A673 (cell line): ENCODE measurements around the gene DLG5. TPM values are rescaled to one million over a fixed set of nuclear protein-coding genes. Genes with fewer than 3 reads are reported as not detected.

Experiments
- BruUV-seq: library from RNA; stranded (reverse); fragments of 400-500 nt; replicated peaks from 2 replicates; lab custom pipeline; 2021; lab: Mats Ljungman, UMichigan
- CTCF ChIA-PET: fragments of 300-600 bp; sonication (Branson Sonifier 250); formaldehyde crosslinking; loops from one replicate; lab custom pipeline; 2022; ENCODE audit warnings: antibody characterized with exemption; lab: Charles Lee
- POLR2A ChIA-PET: fragments of 300-600 bp; sonication (Branson Sonifier 250); formaldehyde crosslinking; loops from one replicate; lab custom pipeline; 2022; ENCODE audit warnings: antibody characterized with exemption; ENCODE audit not compliant: low non-redundant PET; lab: Charles Lee
- DNase-seq: peaks from one replicate; pipeline ENCODE4 v3.0.0-alpha.2; 2015; ENCODE audit warnings: low spot score
- H3K27ac ChIP-seq: fragments of 200-600 bp; sonication (generic); 2 replicates; pipeline ENCODE4 v1.5.1; 2016; ENCODE audit warnings: mixed run types, low read depth, mild to moderate bottlenecking, mixed read lengths, antibody characterized with exemption, low read length; ENCODE audit not compliant: poor library complexity, severe bottlenecking
- H3K27me3 ChIP-seq: fragments of 200-600 bp; sonication (generic); replicated peaks from 2 replicates; pipeline ENCODE4 v1.6.1; 2017; ENCODE audit warnings: mixed run types, low read depth, mild to moderate bottlenecking, mixed read lengths, antibody characterized with exemption, low read length; ENCODE audit not compliant: insufficient read depth, poor library complexity
- H3K36me3 ChIP-seq: fragments of 200-600 bp; sonication (generic); 2 replicates; pipeline ENCODE4 v1.6.1; 2016; ENCODE audit warnings: mixed run types, mild to moderate bottlenecking, mixed read lengths, antibody characterized with exemption, low read length; ENCODE audit not compliant: insufficient read depth, poor library complexity, severe bottlenecking
- H3K4me1 ChIP-seq: fragments of 200-600 bp; sonication (generic); 2 replicates; pipeline ENCODE4 v1.6.1; 2017; ENCODE audit warnings: mixed run types, mild to moderate bottlenecking, mixed read lengths, antibody characterized with exemption, low read length; ENCODE audit not compliant: insufficient read depth, poor library complexity, severe bottlenecking
- H3K4me3 ChIP-seq: fragments of 200-600 bp; sonication (generic); 2 replicates; pipeline ENCODE4 v1.5.1; 2016; ENCODE audit warnings: low read depth, mixed run types, mild to moderate bottlenecking, mixed read lengths, low read length; ENCODE audit not compliant: poor library complexity, severe bottlenecking
- H3K9me3 ChIP-seq: fragments of 200-600 bp; sonication (generic); 2 replicates; pipeline ENCODE4 v1.6.1; 2016; ENCODE audit warnings: mixed run types, low read depth, mild to moderate bottlenecking, mixed read lengths, antibody characterized with exemption, low read length; ENCODE audit not compliant: poor library complexity, severe bottlenecking
- EZH2 ChIP-seq: fragments of 200-600 bp; sonication (generic); IDR thresholded peaks from 2 replicates; pipeline ENCODE4 v1.6.1; 2017; ENCODE audit warnings: borderline replicate concordance, low read depth, mild to moderate bottlenecking, mixed read lengths, antibody characterized with exemption, low read length; ENCODE audit not compliant: poor library complexity, severe bottlenecking
- intact Hi-C: fragments of 100-400 bp; cut with micrococcal nuclease; formaldehyde crosslinking; loops from one replicate; pipeline ENCODE4 v1.10.0; 2022; ENCODE audit not compliant: unreplicated experiment
- total RNA-seq: library from RNA; stranded (reverse); gene quantifications from 2 replicates; pipeline ENCODE4 v1.2.3, GENCODE V29; 2021
- TF ChIP-seq, protein P1 (sequence below): fragments of 300-800, 200-600 bp; sonication (generic); conservative IDR thresholded peaks from 2 replicates; pipeline ENCODE4 v1.5.1; 2017; ENCODE audit warnings: low read depth, mild to moderate bottlenecking, antibody characterized with exemption, low read length, moderate library complexity, mixed read lengths

The DLG5 gene
- total RNA-seq, 1 experiment from 2014 or later, result 44.0 TPM

DNA sequence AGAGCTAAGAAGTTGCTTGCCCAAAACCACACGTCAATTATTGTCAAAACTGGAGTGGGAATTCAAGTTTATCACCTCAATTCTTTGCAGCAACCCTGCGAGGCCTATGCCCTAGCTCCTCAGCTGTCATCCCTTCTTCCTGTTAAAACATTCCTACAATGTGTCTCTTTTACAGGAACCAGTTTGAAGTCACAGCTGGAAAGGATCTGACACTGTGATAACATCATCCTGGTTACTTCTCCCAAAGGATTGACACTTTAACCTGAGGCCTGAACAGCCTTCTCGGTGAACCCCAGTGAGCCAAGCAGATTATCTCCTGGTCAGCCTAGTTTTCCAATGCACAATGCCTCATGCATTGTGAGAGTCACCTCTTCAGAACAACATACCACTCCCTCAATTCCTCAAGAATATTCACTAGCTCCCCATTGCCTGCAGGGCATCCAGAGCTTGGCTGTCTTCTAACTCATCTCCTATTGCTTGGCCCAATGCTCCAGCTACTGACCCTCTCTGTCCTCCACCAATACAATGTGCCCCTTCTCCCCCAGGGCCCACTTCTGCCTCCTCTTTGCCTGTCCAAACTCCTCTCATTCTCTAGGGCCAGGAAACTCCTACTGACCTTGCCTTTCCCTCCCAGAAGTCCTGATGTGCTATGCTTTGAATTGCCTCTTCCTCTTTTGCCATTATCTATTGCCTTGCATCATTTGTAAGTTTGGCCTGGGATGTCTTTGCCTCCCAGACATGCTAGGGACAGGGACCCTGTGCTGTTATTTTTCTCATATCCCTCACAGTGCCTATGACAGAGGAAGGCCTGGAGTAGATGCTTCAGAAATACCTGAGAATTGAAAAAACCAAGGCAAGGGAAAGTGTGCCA lies 10.4 kb upstream of the DLG5 start:
- Histone ChIP-seq H3K27ac (no peak overlapping the region), H3K4me1 (no peaks in the 10 kb centered on the region), H3K36me3 (no peaks in the 10 kb centered on the region), H3K9me3 (no peaks in the 10 kb centered on the region), H3K27me3 (no peaks in the 10 kb centered on the region), H3K4me3 (no peak overlapping the region)
- ChIA-PET POLR2A (interaction anchor here (0.6 kb wide), 1 partner anchor 97 kb away, joined by 4 read pairs; no protein-coding TSS in a partner anchor), CTCF (no interaction called here)
- BruUV-seq, result no TSS peak
- DNase-seq, result no peak
- no peak for TF ChIP-seq EZH2
- TF ChIP-seq, protein P1, sequence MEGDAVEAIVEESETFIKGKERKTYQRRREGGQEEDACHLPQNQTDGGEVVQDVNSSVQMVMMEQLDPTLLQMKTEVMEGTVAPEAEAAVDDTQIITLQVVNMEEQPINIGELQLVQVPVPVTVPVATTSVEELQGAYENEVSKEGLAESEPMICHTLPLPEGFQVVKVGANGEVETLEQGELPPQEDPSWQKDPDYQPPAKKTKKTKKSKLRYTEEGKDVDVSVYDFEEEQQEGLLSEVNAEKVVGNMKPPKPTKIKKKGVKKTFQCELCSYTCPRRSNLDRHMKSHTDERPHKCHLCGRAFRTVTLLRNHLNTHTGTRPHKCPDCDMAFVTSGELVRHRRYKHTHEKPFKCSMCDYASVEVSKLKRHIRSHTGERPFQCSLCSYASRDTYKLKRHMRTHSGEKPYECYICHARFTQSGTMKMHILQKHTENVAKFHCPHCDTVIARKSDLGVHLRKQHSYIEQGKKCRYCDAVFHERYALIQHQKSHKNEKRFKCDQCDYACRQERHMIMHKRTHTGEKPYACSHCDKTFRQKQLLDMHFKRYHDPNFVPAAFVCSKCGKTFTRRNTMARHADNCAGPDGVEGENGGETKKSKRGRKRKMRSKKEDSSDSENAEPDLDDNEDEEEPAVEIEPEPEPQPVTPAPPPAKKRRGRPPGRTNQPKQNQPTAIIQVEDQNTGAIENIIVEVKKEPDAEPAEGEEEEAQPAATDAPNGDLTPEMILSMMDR, result no peak
- intact Hi-C loops, result no loop called here

DNA sequence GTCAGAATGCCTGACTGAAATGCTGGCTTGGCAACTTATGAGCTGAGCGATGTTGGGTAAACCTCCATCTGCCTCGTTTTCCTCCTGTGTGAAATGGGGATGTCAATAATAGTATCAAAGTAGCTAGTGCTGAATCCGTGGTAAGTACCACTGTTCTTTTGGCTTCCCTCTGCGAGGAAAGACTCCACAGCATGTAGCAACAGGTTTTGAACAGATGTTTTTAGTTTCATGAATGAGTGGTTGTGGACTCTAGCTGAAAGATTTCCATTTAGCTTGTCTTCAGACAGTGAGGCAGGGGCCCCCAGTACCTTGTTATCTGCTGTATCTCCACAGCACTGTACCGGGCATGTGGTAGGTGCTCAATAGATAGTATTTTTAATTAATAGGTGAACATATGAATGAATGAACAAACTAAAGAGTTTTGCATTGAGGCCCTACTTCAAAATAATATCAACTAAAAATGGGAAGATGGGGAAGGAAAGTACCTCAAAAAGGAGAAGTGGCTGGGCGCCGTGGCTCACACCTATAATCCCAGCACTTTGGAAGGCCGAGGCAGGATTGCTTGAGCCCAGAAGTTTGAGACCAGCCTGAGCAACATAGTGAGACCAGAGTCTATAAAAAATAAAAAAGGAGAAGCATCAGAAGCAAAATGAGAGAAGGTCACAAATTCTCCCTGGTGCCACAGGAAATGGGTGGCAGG lies 5.6 kb upstream of the DLG5 start:
- intact Hi-C loops, result no loop called here
- Histone ChIP-seq H3K4me1 (peaks cover 5% of the 10 kb centered on the region), H3K27ac (no peak overlapping the region), H3K9me3 (no peaks in the 10 kb centered on the region), H3K36me3 (no peaks in the 10 kb centered on the region), H3K4me3 (no peak overlapping the region), H3K27me3 (no peaks in the 10 kb centered on the region)
- no peak for TF ChIP-seq EZH2
- TF ChIP-seq, protein P1, result no peak
- POLR2A ChIA-PET, result no interaction called here
- BruUV-seq, result no TSS peak
- no peak for DNase-seq
- CTCF ChIA-PET, result no interaction called here

DNA sequence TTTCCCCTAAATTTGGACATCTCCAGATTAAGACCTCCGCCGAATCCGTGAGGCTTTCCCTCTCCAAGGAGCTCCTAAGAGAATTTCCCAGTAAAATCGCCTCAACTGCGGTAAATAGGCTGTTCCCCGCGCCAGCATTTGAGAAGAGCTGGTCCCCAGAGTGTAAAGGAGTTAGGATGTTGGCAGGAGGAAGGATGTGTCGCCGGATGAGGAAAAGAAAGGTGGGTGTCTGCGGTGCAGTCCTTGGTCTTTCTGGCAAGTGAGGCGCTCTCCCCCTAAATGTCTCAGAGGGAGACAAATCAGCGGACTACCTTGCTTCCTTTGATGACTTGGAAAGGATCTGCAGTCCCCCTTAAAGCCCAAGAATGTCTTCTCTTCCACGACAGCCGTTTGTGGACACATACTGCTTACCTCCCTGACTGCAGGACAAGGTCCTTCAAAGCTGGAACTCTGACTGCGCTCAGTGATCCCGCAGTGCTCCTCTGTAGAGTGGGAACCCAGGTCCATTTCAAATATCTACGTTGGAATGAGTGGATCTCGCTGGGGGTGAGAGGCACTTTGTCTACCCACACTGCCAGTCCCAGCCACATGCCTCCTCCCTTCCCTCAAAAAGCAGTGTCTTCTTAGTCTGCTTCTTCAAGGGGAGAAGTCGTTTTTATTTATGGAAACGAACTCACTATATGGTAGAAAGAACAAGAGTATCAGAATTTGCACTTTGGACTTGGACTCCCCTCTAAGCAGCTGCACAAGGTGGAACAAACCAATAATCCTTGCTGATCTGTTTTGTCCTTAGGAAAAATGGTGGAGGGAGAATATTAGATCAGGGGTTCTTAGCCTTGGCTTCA lies 1.1 kb upstream of the DLG5 start:
- ChIA-PET CTCF (interaction anchor here (0.6 kb wide), 1 partner anchor 41 kb away, joined by 5 read pairs; no protein-coding TSS in a partner anchor), POLR2A (no interaction called here)
- Histone ChIP-seq H3K36me3 (no peaks in the 10 kb centered on the region), H3K4me1 (peaks cover 16% of the 10 kb centered on the region), H3K27ac (peak overlapping the region; percentile 76), H3K9me3 (no peaks in the 10 kb centered on the region), H3K27me3 (no peaks in the 10 kb centered on the region), H3K4me3 (peak overlapping the region; percentile 73)
- TF ChIP-seq, protein P1, result no peak
- no peak for TF ChIP-seq EZH2
- no TSS peak for BruUV-seq
- intact Hi-C loops, result no loop called here
- peak; percentile 26 for DNase-seq
